Esophagus (tissue), 2 donors: ENCODE results near the gene RNF224. TPM values are rescaled to one million over a fixed set of nuclear protein-coding genes. Genes with fewer than 3 reads are reported as not detected.
"Not testable (repeated sequence)": the region's sequence is repeated elsewhere in the genome, so short reads cannot be mapped to it uniquely, and the experiment has no call there.

Experiments used
- H3K27ac ChIP-seq, 2 donors: one replicate each; pipeline ENCODE4 v1.5.1; 2013; ENCODE audit warnings: low read depth in 2 of 2, mild to moderate bottlenecking in 2 of 2, inconsistent platforms in 1 of 2, low read length in 1 of 2, moderate library complexity in 1 of 2
- H3K27me3 ChIP-seq, 2 donors: one replicate each; pipeline ENCODE4 v1.6.1; 2013; ENCODE audit warnings: low read length in 2 of 2, control low read depth in 1 of 2, mild to moderate bottlenecking in 1 of 2; ENCODE audit not compliant: insufficient read depth in 2 of 2, control insufficient read depth in 1 of 2
- H3K36me3 ChIP-seq, 2 donors: one replicate each; pipeline ENCODE4 v1.6.1; 2013; ENCODE audit warnings: low read length in 1 of 2; ENCODE audit not compliant: control insufficient read depth in 2 of 2, insufficient read depth in 2 of 2
- H3K4me1 ChIP-seq, 2 donors: one replicate each; pipeline ENCODE4 v1.6.1; 2013; ENCODE audit warnings: low read length in 1 of 2; ENCODE audit not compliant: control insufficient read depth in 2 of 2, insufficient read depth in 2 of 2
- H3K4me3 ChIP-seq, 2 donors: one replicate each; pipeline ENCODE4 v1.5.1; 2013; ENCODE audit warnings: low read length in 2 of 2, mild to moderate bottlenecking in 2 of 2, low read depth in 1 of 2, moderate library complexity in 1 of 2
- H3K9me3 ChIP-seq, 2 donors: one replicate each; pipeline ENCODE4 v1.6.1; 2013; ENCODE audit warnings: mild to moderate bottlenecking in 2 of 2, low read depth in 1 of 2, low read length in 1 of 2, moderate library complexity in 1 of 2; ENCODE audit not compliant: control insufficient read depth in 2 of 2, insufficient read depth in 1 of 2
- WGBS, 2 donors: extraction: QIAGEN DNeasy Blood & Tissue Kit; methylation state at CpG; one replicate each; pipeline ENCODE4 v1.1.7; 2013; 5-methylcytosine and 5-hydroxymethylcytosine counted together
- polyA plus RNA-seq, 2 donors: library from polyadenylated mRNA; stranded (reverse); fragments of 200-250 nt; gene quantifications; one replicate each; pipeline ENCODE4 v1.2.3, GENCODE V29; 2013
- donor health status: healthy with polysubstance abuse.
- donor health status: Bipolar disorder and iron deficiency.

Gene RNF224
- polyA plus RNA-seq, 2 donors = 3.7 to 5.5 TPM

DNA sequence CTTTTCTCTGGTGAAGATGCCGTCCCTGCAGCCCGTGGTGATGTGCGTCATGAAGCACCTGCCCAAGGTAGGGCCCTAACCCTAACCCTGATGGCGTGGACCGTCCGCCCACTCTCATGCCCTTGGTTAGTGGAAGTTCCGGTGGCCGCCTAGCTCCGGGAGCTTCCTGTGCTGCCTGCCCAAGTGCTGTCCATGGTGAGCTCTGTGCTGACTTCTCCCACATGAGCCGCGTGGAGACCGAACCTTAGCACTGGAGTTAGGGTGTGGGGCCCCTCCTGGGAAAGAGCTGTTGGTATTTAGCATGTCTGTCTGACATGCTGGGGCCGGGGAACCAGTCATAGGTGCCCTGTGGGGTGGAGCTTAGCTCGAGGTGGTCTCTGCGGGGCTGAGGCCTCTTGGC, 29.1 kb downstream of the RNF224 start:
- peaks cover 0 to 16% of the 10 kb centered on the region in 2 donors for H3K4me1 ChIP-seq
- no peaks in the 10 kb centered on the region for H3K9me3 ChIP-seq
- peaks cover 3 to 15% of the 10 kb centered on the region in 2 donors for H3K36me3 ChIP-seq
- peak overlapping the region in 1 of 2 donors; percentile 85 for H3K4me3 ChIP-seq
- 82 to 84% methylated on average over 15 of the region's 15 CpGs for WGBS, 2 donors
- H3K27ac ChIP-seq = no peak overlapping the region
- H3K27me3 ChIP-seq = no peaks in the 10 kb centered on the region

DNA sequence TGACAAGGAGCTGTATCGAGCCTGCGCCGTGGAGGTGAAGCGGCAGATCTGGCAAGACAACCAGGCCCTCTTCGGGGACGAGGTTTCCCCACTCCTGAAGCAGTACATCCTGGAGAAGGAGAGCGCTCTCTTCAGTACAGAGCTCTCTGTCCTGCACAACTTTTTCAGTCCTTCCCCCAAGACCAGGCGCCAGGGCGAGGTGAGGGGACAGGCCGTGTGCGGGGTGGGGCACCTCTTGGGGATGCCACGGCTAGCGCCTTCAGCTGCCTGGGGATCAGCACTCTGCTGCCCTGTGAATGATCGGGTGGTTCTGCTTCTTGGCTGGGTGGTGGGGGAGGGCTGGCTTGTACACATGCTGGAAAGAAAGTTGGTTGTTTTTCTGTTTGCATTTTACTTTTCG, 29.6 kb downstream of the RNF224 start:
- H3K4me3 ChIP-seq = no peak overlapping the region
- H3K9me3 ChIP-seq = no peaks in the 10 kb centered on the region
- H3K36me3 ChIP-seq = peaks cover 3 to 15% of the 10 kb centered on the region in 2 donors
- 89 to 90% methylated on average over 15 of the region's 15 CpGs for WGBS, 2 donors
- no peaks in the 10 kb centered on the region for H3K27me3 ChIP-seq
- H3K4me1 ChIP-seq = peaks cover 0 to 16% of the 10 kb centered on the region in 2 donors
- H3K27ac ChIP-seq = no peak overlapping the region

DNA sequence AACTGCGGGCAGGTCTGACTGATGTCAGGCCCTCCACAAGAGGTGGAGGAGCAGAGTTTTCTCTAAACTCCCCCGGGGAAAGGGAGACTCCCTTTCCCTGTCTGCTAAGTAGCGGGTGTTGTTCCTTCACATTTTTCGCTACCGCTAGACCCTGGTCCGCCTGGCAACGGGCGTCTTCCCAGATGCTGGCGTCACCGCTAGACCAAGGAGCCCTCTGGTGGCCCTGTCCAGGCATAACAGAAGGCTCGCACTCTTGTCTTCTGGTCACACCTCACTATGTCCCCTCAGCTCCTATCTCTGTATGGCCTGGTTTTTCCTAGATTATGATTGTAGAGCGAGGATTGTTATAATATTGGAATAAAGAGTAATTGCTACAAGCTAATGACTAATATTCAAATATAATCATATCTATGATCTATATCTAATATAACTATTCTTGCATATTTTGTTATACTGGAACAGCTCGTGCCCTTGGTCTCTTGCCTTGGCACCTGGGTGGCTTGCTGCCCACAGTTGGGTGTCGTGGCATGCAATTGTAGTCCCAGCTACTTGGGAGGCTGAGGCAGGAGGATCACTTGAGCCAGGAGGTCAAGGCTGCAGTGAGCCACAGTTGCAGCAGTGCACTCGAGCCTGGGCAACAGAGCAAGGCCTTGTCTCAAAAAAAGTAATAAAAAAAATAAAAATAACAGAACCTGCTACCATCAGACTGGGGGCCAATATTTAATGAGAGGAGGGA, 35.0 kb downstream of the RNF224 start:
- not testable (repeated sequence) for H3K27me3 ChIP-seq, H3K4me3 ChIP-seq, H3K27ac ChIP-seq, H3K9me3 ChIP-seq, H3K4me1 ChIP-seq
- H3K36me3 ChIP-seq = peaks cover 7 to 37% of the 10 kb centered on the region in 2 donors
- 38 to 42% methylated on average over 15 of the region's 15 CpGs for WGBS, 2 donors

DNA sequence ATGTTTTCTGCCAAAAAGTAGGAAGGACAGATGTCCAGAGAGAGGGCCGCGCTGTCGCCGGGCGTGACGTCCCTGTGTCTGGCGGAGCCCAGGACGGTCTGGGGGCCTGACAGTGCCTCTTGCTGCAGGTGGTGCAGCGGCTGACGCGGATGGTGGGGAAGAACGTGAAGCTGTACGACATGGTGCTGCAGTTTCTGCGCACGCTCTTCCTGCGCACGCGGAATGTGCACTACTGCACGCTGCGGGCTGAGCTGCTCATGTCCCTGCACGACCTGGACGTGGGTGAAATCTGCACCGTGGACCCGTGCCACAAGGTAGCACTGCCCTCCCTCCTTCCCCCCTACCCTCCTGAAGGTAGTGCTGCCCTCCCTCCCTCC, 35.6 kb downstream of the RNF224 start:
- 91 to 94% methylated on average over 24 of the region's 24 CpGs for WGBS, 2 donors
- H3K9me3 ChIP-seq = no peaks in the 10 kb centered on the region
- H3K4me1 ChIP-seq = no peaks in the 10 kb centered on the region
- peaks cover 7 to 39% of the 10 kb centered on the region in 2 donors for H3K36me3 ChIP-seq
- no peak overlapping the region for H3K27ac ChIP-seq
- no peak overlapping the region for H3K4me3 ChIP-seq
- no peaks in the 10 kb centered on the region for H3K27me3 ChIP-seq

DNA sequence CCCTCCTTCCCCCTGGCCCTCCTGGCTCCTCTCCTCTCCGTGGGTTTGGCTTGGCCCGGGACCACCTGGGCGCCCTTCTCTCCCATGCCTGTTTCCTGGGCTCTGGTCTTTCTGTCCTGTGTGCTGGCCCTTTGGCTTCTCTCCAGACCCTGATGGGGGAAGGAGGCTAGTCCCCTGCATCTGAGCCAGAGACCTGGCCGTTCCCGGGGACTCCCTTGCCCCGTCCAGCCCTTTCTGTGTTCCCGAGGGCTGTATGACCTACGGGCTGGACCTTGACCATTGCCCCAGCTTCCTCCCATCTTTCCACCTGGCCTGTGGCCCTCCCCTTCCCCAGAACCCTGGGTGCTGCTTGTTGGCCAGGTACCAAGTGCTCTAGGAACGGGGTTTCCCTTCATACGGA, 36.2 kb downstream of the RNF224 start:
- no peak overlapping the region for H3K27ac ChIP-seq
- H3K4me1 ChIP-seq = no peaks in the 10 kb centered on the region
- peaks cover 7 to 42% of the 10 kb centered on the region in 2 donors for H3K36me3 ChIP-seq
- H3K9me3 ChIP-seq = no peaks in the 10 kb centered on the region
- no peaks in the 10 kb centered on the region for H3K27me3 ChIP-seq
- 85 to 88% methylated on average over 10 of the region's 10 CpGs for WGBS, 2 donors
- no peak overlapping the region for H3K4me3 ChIP-seq

DNA sequence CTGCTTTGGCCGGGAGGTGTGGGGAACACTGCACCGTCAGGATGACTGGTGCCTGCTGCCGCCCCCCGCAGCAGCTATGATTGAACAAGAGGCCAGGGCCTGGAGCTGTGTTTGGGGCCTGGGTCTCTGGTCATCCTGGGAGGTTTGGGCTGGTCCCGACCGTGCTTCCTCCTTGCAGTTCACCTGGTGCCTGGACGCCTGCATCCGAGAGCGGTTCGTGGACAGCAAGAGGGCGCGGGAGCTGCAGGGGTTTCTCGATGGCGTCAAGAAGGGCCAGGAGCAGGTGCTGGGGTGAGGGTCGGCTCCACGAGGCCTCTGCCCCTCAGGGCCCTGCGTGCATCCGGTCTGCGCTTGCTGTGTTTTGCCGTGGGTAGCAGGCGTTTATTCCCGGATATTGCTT, 36.8 kb downstream of the RNF224 start:
- no peak overlapping the region for H3K4me3 ChIP-seq
- no peak overlapping the region for H3K27ac ChIP-seq
- WGBS, 2 donors = 94 to 98% methylated on average over 22 of the region's 22 CpGs
- H3K4me1 ChIP-seq = peaks cover 4% of the 10 kb centered on the region in 2 donors
- no peaks in the 10 kb centered on the region for H3K27me3 ChIP-seq
- peaks cover 7 to 43% of the 10 kb centered on the region in 2 donors for H3K36me3 ChIP-seq
- H3K9me3 ChIP-seq = no peaks in the 10 kb centered on the region

DNA sequence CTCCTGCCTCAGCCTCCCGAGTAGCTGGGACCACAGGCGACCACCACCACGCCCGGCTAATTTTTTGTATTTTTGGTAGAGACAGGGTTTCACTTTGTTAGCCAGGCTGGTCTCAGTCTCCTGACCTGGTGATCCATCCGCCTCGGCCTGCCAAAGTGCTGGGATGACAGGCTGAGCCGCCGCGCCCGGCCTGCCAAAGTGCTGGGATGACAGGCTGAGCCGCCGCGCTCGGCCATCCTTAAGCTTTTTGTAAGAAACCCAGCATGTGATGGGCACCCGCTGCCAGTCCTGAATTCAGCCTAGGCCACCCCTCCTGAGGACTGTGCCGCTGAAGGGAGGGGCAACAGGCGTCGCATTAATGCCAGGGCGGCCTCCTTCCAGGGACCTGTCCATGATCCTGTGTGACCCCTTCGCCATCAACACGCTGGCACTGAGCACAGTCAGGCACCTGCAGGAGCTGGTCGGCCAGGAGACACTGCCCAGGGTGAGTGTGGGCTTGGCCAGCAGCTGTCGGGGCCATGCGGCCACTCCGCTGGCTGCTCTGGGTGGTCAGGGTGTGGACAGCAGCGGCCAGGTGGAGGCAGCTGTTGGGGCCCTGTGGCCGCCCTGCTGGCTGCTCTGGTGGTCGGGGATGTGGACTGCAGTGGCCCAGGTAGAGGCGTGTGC, 38.3 kb downstream of the RNF224 start:
- Histone ChIP-seq H3K4me3 (no peak overlapping the region), H3K36me3 (peaks cover 4 to 40% of the 10 kb centered on the region in 2 donors), H3K4me1 (peaks cover 5 to 6% of the 10 kb centered on the region in 2 donors), H3K9me3 (no peaks in the 10 kb centered on the region), H3K27me3 (no peaks in the 10 kb centered on the region), H3K27ac (no peak overlapping the region)
- WGBS, 2 donors = 94 to 97% methylated on average over 29 of the region's 29 CpGs

DNA sequence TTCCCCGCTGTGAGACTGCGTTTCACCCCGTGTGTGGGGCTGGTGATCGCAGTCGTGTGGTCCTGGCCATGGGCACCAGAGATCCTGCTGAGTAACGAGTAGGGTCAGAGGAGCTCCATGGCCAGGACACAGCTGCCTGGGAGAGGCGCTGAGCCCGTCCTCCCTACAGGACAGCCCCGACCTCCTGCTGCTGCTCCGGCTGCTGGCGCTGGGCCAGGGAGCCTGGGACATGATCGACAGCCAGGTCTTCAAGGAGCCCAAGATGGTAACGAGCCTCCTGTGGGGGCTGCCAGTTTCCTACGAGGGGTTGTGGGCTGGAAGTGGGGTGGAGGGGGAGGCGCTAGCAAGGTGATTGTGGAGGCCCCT, 38.8 kb downstream of the RNF224 start:
- Histone ChIP-seq H3K27me3 (no peaks in the 10 kb centered on the region), H3K4me1 (peaks cover 5 to 6% of the 10 kb centered on the region in 2 donors), H3K4me3 (no peak overlapping the region), H3K9me3 (no peaks in the 10 kb centered on the region), H3K27ac (no peak overlapping the region), H3K36me3 (peaks cover 4 to 40% of the 10 kb centered on the region in 2 donors)
- 88 to 90% methylated on average over 15 of the region's 15 CpGs for WGBS, 2 donors

DNA sequence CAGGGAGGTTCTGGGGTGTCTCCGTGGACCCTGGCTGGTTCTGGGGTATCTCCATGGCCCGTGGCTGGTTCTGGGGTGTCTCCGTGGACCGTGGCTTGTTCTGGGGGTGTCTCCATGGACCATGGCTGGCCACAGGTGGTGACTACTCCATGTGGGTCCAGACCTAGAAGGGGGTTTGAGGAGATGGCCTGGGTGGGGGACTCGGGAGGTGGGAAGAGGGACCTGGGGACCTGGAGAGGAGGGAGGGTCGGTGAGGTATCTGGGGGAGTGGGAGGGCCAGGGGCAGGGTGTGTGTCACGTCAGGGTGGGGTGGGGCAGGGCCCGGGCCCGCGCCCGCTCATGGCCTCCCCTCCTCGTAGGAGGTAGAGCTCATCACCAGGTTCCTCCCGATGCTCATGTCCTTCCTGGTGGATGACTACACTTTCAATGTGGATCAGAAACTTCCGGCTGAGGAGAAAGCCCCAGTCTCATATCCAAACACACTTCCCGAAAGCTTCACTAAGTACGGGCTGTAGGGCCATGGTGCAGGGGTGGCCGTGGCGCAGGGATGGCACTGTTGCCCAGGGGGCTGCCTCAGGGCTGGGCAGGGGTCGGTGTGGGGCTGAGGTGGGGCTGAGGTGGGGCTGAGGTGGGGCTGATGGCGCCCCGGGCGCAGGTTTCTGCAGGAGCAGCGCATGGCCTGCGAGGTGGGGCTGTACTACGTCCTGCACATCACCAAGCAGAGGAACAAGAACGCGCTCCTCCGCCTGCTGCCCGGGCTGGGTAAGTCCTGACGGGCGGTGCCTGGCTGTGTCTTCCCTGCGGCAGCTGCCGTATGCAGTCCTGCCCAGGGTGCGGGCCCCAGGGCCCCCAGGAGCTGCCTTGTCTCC, 39.5 kb downstream of the RNF224 start:
- Histone ChIP-seq H3K4me1 (peaks cover 5 to 6% of the 10 kb centered on the region in 2 donors), H3K4me3 (no peak overlapping the region), H3K27me3 (no peaks in the 10 kb centered on the region), H3K27ac (no peak overlapping the region), H3K9me3 (no peaks in the 10 kb centered on the region), H3K36me3 (peaks cover 4 to 40% of the 10 kb centered on the region in 2 donors)
- 89 to 94% methylated on average over 33 to 34 of the region's 34 CpGs for WGBS, 2 donors
